Skin epidermis (tissue), 12 donors: ENCODE data around the gene UQCRC2.
A peak's percentile ranks its signal among the peaks of the same experiment; 100 is the strongest.
"Not testable (repeated sequence)": the region's sequence is repeated elsewhere in the genome, so short reads cannot be mapped to it uniquely, and the experiment has no call there.

Experiments used
- H3K27ac ChIP-seq, 21 experiments: fragments of 200-600 bp; sonication (generic) in 11 of 21; one replicate each; pipeline ENCODE4 v1.5.0; 2020; ENCODE audit warnings: mild to moderate bottlenecking in 3 of 21, inconsistent platforms in 2 of 21, moderate library complexity in 2 of 21
- H3K4me3 ChIP-seq, 7 experiments: fragments of 200-600 bp; sonication (generic) in 2 of 7; one replicate each; pipeline ENCODE4 v1.5.0; 2020; ENCODE audit warnings: inconsistent platforms in 2 of 7, mild to moderate bottlenecking in 2 of 7, moderate library complexity in 1 of 7

The UQCRC2 gene

DNA sequence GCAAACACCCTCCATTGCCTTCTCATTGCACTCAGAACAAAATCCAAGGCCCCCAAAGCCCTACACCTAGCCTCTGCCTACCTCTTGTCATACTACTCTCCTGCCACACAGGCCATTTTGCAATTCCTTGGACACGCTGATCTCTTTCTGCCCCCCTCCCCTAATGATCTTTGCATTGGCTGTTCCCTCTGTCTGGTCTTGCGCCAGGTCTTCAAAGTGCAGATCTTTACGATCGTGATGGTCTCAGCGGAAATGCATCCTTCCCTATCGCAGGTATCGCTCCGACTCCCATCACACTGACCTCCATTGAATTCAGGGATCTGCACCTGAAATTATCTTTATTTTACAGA lies 54.0 kb downstream of the UQCRC2 start:
- peak overlapping the region in 18 of 21 experiments; percentile 71 to 96 (median 90) for H3K27ac ChIP-seq

DNA sequence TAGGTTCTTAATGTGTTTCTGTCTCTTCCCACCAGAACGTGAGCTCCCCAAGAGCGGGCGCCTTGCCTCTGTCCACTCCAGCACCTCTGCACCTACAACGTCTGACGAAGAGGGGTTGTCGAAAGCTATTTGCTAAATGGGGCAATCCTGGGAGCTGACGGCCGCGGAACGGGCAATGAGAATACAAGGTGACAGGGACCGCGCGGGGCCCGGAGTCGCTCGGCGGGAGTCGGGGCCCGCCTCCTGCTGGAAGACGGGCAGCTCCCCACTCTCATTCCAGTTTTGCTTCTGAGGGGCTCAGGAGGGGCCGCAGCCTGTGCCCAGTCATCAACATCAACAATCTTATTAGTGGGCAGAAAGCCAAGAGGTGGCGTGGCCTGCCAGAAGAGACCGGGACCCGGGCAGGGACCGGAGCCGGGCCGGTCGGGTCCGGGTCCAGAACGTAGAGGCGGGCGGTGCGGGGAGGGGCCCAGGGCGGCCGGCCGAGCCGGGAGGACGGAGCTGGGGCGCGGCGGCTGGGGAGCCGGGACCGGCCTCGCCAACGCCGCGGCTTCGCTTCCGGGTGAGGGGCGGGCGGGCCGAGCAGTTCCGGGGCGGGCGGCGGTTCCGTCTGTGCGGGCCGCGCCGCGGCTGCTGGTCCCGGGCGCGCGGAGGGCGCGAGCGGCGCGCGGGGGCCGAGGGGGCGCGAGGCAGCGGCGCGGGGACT lies 54.5 kb downstream of the UQCRC2 start, which contains the start of gene MOSMO:
Gene MOSMO, plus strand, starts transcription at position 603 of the 706 bp plus-strand sequence. CDS start 191 bp downstream, outside the sequence.
- peak within 1 kb of the TSS; percentile 71 to 96 (median 89) for H3K27ac ChIP-seq
- peak within 1 kb of the TSS; percentile 46 to 97 (median 91) for H3K4me3 ChIP-seq

More for the DNA sequence above, 54.0 kb downstream of the UQCRC2 start:
- peak overlapping the region; percentile 46 to 97 (median 91) for H3K4me3 ChIP-seq

DNA sequence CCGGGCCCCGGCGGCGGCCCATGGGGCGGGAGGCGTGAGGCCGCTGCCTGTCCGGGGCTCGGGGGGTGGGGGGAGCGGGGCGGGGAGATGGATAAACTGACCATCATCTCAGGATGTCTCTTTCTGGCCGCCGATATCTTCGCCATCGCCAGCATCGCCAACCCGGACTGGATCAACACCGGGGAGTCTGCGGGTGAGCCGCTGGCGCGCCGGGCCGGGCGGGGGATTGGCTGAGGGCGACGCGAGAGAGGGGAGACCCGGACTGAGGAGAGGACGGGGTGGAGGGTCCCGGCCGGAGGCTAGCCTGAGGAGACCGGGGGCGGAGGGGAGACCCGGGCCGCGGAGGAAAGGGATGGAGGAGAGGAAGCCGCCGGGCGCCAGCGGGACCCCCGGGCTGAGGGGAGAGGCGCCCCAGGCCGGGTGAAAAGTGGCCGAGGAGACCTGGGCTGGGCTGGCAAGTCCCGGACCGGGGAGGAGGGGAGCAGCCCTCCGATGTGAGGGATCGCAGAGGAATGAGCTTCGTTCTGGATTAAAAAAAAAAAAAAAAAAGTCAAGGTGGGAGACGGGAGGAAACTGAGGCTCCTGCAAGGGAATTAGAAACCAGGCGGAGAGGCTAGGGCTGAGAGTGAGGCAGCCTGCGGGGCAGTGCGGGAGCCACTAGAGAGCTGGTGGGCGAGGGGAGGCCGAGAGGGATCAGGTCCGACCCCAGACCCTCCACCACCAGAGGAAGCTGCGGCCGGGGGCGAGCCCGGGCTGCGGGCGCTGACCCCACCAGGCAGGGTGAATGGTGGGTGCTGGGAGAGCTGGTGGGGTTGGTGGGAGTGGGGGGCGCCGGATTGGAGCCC lies 55.3 kb downstream of the UQCRC2 start:
- Histone ChIP-seq H3K4me3 (peak overlapping the region; percentile 46 to 97 (median 91)), H3K27ac (peak overlapping the region in 20 of 21 experiments; percentile 46 to 96 (median 86))

DNA sequence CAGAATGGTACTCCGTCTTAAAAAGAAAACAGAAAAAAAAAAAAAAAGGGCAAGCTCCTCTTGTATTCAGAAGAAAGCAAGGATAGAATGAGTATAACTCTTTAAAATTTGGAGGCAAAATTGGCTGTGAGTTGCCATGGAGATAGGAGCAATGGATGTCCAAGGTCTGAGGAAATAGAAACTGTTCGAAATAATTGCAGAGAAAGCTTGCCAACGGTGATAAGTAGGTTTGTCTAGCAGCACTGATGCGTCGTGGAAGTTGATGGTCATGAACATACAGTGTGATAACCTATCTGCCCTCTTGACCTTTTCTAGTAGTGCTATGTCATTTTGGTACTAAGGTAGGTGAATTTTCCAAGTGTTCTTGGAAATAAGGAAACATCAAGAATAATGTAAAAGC lies 57.7 kb downstream of the UQCRC2 start:
- no peak overlapping the region for H3K27ac ChIP-seq
- no peak overlapping the region for H3K4me3 ChIP-seq

DNA sequence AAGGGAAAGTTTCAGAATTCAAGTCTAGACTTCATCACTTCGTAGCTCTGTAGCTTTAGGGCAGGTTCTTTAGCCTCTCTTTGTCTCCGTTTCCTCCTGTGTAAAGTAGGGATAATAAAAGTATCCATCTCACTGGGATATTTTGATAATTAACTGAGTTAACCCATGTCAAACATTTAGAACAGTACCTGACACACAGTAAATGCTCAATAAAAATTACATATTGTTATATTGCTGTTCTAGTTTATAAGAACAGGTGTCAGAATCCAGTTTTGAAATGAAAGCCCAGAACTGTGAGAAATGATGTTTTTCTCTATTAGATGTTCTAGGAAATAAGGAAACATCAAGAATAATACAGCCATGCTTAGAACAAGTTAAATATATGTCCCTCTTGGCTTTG lies 59.1 kb downstream of the UQCRC2 start:
- Histone ChIP-seq H3K4me3 (no peak overlapping the region), H3K27ac (no peak overlapping the region)

DNA sequence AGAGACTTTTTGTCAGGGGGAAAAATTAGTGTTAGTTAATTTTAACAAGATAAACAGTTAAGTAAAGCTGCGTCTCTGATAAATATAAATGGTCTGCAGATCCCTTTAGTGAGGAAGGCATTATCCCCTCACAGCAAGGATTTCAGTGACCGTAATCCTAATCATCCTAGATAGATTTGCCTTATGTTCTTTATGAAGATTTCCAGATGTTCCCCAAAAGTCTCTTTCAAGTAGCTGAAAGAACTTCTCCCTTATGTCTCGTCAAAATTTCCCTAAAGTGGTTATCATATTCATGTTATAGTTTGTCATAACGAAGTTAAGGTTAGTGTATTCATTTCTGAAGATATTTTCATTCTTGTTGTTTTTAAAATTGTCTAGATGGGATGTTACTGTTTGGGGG lies 60.3 kb downstream of the UQCRC2 start:
- H3K27ac ChIP-seq = no peak overlapping the region
- no peak overlapping the region for H3K4me3 ChIP-seq

DNA sequence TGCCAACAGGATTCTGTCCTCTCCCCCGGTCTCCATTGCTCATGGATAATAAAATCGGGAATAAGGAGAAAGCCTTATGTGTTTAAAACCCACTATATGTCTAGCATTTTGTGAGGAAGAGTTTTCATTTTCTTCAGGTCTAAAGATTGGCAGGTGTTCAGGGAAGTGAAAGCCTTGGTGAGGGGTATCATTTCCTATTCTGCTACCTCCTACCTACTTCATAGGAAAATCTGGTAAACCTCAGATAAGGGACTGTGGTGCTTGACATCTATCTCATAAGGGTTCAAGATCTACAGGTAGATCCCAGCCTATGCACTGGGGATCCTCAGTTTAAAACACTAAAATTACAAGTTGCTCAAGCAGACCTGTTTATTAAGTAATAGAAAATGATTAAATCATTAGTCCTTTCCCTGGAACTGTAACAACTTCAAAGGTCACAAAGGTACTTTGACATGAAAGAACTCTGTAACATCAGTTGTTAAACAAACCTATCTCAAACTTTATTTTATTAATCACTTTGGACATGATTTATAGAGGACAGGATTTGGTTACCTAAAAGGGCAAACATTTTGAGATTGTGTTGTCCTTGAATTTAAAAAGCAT lies 61.2 kb downstream of the UQCRC2 start:
- H3K4me3 ChIP-seq = no peak overlapping the region
- no peak overlapping the region for H3K27ac ChIP-seq

DNA sequence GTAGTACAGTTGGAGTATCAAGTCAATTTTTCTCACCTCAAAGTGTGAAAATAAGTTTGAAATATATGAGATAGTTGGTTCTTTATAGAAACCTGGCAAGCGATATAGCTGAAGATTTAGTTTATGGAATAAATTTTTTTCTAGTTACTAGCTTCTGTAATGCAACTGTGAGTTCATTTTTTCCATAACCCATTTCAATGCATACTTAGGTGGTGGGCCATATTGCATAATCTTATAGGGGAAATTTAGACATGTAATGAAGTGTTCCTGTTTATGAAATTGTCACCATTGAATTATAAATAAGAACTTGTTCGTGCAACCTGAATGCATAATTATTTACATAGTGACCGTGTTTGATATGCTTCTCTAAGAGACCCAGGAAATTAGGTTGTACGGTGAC lies 63.8 kb downstream of the UQCRC2 start:
- Histone ChIP-seq H3K27ac (no peak overlapping the region), H3K4me3 (no peak overlapping the region)

DNA sequence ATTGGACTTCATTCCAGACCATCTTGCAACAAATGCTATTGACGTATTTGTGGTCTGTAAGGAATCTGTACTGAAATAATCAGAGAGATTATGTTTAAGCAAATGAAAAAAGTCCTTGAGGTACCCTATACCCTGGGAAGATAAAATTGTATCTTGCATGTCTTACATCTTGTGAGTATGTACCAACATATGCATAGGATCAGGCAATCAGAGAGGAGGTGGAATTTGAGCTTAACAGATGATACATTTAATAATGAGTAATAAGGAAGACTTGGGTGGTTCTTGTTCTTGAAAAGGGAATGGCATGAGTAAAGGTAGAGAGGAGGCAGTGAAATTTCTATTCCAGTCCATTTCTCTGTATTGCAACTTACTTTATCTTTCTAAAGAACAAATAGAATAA lies 65.4 kb downstream of the UQCRC2 start:
- no peak overlapping the region for H3K27ac ChIP-seq
- H3K4me3 ChIP-seq = no peak overlapping the region

DNA sequence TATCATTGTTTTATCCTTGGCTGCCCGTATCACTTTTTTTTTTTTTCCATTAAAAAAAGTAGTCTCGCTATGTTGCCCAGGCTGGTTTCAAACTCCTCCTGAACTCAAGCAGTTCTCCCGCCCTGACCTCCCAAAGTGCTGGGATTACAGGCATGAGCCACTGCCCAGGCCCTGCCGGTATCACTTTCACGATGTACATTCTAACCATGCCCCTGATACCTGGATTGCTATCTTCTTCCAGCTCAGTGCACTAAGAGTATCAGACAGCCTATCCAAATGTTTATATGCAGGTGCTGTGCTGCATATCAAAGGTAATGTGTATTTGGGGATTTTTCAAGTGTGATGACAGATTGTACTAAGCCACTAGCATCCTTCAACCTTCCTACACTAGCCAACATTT lies 69.0 kb downstream of the UQCRC2 start:
- H3K4me3 ChIP-seq = no peak overlapping the region
- H3K27ac ChIP-seq = no peak overlapping the region

DNA sequence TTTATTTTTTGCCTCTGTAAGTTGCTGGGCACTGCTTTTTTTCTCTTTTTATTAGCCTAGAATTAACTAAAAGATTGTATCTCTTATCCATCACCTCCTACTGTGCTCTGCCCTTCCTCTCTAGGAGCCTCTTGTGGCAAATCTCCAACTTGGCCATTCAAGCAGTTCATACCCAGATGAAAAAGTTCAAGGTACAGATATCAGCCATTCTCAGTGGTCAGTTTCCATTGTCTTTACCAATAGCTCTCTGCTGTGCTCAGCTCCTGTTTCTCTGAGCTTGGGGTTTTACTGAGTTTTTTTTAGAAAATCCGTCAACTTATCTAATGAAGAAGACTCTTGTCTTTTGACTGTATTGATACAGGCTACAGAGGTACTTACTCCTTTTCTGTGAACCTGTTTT lies 70.3 kb downstream of the UQCRC2 start:
- no peak overlapping the region for H3K4me3 ChIP-seq

DNA sequence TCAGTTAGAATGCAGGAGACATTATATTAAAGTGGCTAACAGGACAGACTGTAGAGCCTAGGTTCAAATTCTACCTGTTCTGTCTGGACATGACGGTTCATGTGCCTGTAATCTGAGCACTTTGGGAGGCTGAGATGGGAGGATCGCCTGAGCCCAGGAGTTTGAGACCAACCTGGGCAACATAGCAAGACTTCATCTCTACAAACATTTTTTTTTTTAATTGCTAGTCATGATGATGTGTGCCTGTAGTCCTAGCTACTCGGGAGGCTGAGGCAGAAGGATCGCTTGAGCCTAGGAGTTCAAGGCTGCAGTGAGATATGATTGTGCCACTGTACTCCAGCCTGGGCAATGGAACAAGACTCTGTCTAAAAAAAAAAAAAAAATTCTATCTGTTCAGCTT lies 71.6 kb downstream of the UQCRC2 start:
- H3K4me3 ChIP-seq, H3K27ac ChIP-seq: not testable (repeated sequence)

More for the DNA sequence above, 70.3 kb downstream of the UQCRC2 start:
- no peak overlapping the region for H3K27ac ChIP-seq

DNA sequence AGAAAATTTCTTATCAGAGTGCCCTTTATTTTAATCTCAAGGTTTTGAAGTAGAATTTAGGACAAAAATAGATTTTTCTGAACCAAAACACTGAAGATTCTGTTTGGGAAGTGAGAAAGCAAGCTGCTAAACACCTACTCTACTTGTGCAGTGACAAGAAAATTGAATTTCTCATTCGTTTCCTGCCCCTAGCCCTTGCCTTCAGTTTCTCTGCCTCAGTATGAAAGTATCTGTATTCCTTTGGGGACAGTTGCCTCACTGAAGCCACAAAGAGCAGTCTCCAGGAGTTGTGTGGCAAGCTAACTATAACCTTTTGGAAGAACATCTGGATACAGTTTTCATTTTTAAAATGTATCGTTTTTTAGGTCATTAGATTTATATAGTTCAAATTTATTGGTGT lies 74.5 kb downstream of the UQCRC2 start:
- no peak overlapping the region for H3K4me3 ChIP-seq

DNA sequence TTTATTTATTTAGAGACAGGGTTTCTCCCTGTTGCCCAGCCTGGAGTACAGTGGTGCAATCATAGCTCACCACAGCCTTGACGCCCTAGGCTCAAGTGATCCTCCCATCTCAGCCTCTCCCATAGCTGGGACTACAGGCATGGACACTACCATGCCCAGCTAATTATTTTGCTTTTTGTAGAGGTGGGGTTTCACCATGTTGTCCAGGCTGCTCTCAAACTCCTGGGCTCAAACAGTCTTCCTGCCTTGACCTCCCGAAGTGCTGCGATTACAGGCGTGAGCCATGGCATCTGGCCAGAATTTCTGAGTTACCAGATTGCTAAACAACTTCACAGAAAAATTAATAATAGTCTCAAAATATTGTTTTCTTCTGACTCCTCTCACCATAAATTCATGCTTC lies 76.5 kb downstream of the UQCRC2 start:
- H3K27ac ChIP-seq = no peak overlapping the region
- H3K4me3 ChIP-seq = no peak overlapping the region

More for the DNA sequence above, 74.5 kb downstream of the UQCRC2 start:
- peak overlapping the region in 2 of 21 experiments; percentile 12 to 22 for H3K27ac ChIP-seq

DNA sequence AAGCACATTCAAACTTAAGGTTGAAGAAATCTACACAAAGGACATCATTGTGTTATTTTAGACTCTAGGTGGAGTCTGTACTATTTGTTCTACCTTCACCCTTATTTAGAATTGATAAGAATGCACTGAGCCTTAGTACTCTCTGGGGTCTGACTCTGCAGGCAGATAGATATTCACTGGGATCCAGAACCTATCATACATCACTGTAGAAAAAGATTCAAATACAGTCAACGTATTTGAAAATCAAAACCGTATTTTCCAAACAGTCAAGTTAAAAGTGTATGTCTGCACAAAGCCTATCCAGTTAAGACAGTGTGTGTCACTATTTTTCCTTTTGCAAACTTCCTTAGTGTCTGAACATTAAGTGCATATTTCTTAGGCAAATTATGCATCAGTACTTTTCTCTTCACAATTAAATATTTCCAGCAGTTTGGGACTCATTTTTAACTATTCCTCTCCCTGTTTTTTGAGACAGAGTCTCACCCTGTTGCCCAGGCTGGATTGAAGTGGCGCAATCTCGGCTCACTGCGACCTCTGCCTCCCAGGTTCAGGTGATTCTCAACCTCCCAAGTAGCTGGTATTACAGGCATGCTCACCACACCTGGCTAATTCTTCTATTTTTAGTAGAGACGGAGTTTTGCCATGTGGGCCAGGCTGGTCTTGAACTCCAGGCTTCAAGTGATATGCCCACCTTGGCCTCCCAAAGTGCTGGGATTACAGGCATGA lies 77.1 kb downstream of the UQCRC2 start:
- no peak overlapping the region for H3K4me3 ChIP-seq
- no peak overlapping the region for H3K27ac ChIP-seq

DNA sequence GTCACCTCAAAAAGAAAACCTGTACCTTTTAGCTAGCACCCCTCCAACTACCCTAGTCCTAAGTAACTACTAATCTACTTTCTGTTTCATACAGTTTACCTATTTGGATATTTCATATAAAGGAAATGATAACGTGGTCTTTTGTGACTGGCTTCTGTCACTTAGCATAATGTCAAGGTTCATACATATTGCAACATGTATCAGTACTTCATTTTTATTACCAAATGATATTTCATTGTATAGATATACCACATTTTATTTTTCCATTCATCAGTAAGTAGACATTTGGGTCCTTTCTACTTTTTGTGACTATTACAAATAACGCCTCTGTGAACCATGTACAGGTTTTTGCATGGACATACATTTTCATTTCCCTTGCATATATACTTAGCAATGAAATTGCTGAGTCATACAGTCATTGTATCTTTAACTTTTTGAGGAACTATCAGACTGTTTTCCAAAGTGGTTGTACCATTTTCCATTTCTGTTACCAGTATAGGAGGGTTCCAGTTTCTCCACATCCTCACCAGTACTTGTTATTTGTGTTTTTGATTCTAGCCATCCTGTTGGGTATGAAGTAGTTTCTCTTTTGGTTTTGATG lies 78.4 kb downstream of the UQCRC2 start:
- H3K4me3 ChIP-seq = no peak overlapping the region

More for the DNA sequence above, 78.4 kb downstream of the UQCRC2 start:
- H3K27ac ChIP-seq = no peak overlapping the region
